Gastrocnemius medialis (tissue), 4 donors: ENCODE measurements around the gene EXOSC5.

Experiments
- POLR2A ChIP-seq, 2 donors: fragments of 450-650 bp; IDR thresholded peaks; one replicate each; pipeline ENCODE4 v1.6.1; 2017; ENCODE audit warnings: antibody characterized with exemption in 2 of 2, mild to moderate bottlenecking in 2 of 2, moderate library complexity in 2 of 2
- TF ChIP-seq, protein P1 (sequence below), 5 experiments: fragments of 450-650 bp in 3 of 5; fragments of 200-600 bp in 2 of 5; sonication (generic) in 2 of 5; IDR thresholded peaks in 4 of 5; conservative IDR thresholded peaks in 1 of 5; 1 replicate in 4 of 5; 2 replicates in 1 of 5; pipeline ENCODE4 v1.5.1; 2016 to 2019; ENCODE audit warnings: antibody characterized with exemption in 5 of 5, mild to moderate bottlenecking in 3 of 5, moderate library complexity in 3 of 5

- TF ChIP-seq, protein P1, sequence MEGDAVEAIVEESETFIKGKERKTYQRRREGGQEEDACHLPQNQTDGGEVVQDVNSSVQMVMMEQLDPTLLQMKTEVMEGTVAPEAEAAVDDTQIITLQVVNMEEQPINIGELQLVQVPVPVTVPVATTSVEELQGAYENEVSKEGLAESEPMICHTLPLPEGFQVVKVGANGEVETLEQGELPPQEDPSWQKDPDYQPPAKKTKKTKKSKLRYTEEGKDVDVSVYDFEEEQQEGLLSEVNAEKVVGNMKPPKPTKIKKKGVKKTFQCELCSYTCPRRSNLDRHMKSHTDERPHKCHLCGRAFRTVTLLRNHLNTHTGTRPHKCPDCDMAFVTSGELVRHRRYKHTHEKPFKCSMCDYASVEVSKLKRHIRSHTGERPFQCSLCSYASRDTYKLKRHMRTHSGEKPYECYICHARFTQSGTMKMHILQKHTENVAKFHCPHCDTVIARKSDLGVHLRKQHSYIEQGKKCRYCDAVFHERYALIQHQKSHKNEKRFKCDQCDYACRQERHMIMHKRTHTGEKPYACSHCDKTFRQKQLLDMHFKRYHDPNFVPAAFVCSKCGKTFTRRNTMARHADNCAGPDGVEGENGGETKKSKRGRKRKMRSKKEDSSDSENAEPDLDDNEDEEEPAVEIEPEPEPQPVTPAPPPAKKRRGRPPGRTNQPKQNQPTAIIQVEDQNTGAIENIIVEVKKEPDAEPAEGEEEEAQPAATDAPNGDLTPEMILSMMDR (IDR thresholded peaks at IDR 0.05 in 4 of 5, conservative IDR thresholded peaks at IDR 0.05 in 1 of 5) = no peak
- no peak for TF ChIP-seq POLR2A (IDR thresholded peaks at IDR 0.05)
Observed at GRCh38 chr19:41399525-41399924, 2.4 kb upstream of the EXOSC5 start.
